ENCODE measurements around the gene KLK13.

KLK13 gene

DNA sequence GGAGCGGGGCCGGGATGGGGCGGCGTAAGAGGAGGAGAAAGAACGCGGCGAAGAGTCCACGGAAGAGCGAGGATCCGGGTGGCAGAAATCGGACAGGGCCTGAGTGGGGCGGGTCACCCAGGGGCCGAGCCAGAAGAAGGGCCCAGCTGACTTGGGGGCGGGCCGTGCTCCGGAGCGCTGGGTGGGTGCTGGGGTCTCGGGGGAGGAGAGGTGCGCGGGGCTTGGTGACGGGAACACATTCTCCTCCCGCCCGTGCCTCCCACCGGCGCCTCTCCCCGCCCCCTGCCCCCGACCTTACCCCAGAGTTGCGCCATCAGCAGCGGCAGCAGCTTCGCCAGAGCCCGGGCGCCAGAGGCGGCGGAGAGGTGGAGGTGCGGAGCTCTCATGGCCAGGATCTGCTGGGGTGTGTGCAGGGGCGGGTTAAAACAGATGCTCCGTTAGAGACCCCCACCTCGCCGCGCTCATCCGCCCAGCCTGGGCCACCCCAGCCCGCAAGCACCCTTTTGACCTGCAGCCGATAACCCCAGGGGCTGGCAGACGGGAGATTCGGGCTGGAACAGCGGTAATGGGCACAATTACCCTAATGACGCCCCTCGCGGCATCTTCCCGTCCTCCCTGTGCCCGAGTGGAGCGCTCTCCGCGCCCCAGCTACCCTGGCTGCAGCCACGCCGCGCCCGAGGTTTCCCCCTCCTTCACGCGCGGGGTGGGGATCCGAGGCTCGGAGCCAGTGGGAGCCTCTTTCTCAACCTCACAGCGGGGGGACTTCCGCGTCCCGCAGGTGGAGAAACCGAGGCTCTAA, 45.9 kb downstream of the KLK13 start:
- DNase-seq: no peak

DNA sequence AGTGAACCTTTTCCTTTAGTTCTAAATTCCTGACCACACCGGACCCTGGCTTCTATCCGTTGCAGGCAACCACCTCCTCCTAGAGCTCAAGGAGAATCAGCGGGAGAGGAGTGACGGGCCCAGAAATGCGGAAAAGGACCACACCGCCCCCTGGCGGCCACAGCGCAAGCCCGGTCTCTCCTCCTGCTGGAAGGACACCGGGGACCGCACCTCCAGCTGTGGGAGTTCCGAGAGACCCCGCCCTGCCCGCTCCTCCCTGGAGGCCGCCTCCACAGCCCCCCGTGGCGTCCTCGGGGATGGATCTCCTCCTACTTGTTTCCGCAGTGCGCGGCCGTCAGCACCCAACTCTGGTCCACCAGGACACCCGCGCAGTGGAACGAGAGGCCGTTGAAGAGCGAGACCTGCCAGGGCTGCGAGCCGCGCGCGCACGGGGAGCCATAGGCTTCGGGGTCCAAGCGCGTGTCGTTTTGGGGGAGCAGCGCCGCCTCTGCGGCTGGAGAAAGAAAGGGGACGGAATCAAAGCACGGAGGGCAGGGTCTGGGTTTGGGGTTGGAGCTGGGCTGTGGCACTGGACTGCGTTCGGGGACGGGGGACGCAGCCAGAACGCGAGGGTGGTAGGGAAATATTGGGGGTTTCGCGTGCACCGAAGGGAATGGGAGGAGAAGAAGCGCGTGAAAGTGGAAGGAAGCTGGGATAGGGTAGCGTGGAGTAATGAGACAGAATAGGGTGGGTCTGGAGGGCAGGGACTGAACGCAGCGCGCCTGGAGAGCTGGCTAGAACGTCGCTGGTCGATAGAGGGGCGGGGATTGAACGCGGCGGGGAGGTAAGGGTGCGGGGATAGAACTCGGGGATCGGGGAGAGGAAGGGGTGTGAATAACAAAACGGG, 47.9 kb downstream of the KLK13 start:
- peak; percentile 36 to 70 for DNase-seq

DNA sequence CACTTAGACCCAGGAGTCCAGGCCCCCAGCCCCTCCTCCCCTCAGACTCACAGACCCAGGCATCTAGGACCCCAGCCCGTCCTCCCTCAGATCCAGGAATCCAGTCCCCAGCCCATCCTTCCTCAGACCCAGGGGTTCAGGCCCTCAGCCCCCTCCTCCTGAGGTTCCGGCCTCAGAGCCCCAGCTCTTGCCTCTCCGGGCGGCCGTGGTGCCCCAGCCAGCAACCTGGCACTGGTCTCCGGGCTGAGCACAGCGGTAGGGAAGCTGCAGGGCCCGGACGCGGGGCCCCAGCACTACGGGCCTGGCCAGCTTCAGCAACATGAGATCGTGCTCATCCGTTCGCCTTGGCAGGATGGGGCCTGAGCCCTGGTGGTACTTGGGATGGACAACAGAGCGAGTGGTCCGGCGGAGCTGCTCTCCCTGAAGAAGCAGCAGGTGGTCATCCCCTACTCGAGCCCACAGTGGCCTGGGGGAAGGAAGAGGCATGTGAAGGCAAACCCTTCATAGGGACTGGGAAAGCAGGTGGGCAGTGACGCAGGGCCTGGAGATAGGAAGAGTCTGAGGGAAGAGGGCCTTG, 49.1 kb downstream of the KLK13 start:
- DNase-seq: no peak

DNA sequence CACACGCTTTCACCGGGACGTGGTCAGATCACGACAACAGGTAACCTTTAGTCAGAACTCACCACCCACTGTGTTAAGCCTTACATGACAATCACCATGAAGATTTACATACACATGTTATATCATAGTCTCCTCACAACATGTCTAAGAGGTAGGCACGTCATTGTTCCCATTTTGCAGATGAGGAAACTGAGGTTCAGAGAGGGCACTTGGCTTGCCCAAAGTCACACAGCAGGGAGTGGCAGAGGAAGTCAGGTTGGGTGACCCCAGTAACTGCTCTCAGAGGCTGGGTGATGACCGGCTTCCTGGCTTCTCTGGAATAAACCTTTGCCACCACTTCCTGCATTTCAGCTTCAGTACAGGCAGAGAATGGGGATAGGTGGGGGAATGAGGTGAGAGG, 50.6 kb downstream of the KLK13 start:
- no peak for DNase-seq

DNA sequence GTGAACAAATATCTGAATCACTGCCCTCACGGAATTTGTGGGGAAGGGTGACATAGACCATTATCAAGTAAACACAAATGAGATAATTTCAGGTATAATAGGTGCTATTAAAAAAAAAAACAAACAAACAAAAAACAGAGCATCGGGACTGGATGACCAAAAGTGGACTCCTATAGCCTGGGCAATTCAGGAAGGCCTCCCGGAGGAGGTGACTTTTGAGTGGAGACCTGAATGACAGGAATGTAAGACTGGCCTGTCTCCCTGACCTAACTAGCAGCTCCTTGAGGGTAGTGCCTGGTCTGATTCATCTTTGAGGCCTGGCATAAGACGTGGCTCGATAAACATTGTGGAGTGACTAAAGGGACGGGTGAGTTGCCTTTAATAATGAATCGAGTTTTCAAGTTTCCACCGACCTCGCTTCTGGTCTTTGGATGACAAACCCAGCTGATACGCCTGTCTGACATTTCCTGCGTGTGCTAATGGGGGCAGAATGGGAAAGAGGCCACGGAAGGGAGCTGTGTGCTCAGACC, 52.2 kb downstream of the KLK13 start:
- no peak for DNase-seq

DNA sequence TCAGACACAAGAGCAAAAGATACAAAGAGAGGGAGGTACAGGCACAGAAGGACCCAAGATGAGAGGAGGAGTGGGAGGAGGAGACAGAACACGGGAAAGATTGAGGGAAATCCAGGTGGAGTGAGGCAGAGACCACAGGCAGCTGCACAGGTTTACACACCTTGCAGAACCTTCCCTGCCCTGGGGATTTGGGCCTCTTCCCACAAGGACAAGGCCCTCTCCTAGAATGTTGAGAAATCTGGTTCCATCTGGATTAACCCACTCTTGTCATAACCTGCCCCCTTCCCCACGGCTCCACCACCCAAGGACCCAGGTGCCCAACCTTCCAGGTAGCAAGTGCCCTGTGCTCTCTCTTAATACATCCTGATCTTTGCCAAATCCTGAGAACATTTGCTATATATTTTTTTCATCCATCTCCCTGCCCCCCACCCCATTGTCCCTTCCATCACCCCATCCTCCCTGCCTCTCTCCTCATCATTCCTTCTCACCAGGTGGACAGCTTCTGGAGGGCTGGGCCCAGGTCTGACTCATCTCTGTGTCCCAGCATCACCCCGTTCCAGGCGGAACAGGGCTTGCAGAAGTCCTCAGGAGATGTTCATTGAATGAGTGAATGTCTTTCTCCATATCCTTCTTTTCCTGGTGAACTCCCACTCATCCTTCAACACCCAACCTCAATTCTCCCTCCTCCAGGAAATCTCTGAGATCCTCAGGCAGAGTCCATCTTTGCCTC, 54.7 kb downstream of the KLK13 start:
- no peak for DNase-seq

DNA sequence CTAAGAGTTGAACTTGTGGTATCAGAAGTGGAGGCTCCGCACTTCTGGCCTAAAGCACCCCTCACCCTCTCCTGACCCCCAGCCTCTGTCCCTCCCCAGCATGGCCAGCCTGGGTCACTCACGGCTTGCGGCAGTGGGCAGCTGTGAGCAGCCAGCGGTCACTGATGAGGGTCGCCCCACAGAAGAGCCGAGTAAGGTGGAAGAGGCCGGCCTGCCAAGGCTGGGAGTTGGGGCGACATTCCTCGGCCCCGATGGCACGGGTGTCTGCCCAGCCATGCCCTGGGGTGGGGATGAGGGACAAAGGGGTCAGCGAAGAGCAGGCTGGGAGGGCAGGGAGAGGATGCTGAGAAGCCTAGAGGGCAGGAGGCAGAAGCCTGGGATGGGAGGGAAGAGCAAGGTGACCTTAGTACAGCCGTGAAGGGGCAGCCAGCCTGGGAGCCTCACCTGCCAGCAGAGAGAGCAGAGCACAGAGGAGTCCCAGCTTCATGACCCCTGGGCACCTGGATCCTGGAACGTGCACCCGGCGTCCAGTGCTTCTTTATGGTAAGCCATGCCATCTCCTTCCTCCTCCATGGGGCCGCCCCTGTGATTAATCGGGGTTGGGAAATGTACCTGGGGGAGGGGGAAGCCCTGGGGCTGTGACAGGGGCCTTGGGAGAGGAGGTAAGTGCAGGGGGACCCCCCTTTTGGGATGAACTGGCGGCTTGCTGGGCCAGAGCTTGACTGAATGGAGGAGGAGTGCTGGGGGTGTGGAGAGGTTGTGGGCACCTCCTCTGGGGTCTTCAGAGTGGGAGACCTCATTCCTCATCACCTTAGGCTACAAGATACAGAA, 55.6 kb downstream of the KLK13 start:
- no peak for DNase-seq

DNA sequence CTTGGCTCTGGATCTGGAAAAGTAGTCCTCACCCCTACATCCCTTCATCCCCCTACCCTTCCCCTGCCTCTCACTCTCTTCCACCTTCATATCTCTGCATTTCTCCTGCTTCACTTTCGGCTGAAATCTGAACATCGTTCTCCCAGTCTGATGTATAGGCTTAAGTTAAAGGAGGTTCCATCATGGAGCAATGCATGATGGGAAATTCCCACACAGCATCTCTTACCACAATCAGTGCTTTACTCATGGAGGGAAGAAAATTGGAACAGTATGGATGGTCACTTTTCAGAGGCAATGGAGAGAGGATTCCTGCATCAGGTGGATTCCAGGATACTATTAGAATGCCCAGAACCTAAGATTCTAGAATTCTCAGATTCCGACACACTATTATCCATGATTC, 57.4 kb downstream of the KLK13 start:
- no peak for DNase-seq

DNA sequence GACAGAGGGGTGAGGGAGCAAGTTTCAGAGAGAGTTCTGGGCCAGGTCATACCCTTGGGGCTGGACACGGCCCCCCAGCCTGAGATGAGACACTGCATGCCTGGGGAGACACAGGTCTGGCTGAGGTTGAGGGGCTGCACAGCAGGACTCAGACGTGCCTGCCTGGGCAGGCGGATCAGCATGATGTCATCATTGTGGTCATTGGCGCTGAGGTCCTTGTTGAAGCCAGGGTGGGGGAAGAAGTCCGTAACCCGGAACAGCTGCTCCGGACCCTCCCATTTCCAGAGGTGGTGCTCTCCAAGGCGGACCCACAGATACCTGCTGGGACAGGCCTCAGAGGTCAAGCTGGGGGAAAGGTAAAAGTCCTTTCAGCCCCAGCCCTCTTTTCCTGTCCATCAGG, 58.5 kb downstream of the KLK13 start:
- no peak for DNase-seq

Data from SW 1271 (cell line).